NB4 (cell line): Measurements from ENCODE around the gene AMHR2.

ENCODE experiments used
- CTCF ChIP-seq: IDR thresholded peaks from one replicate; pipeline ENCODE4 v1.5.1; 2012; ENCODE audit warnings: low read depth, low read length
- MAX ChIP-seq: IDR thresholded peaks from 2 replicates; pipeline ENCODE4 v1.6.1; 2011; ENCODE audit warnings: low read depth, low read length
- MYC ChIP-seq: IDR thresholded peaks from 2 replicates; pipeline ENCODE4 v1.6.1; 2011; ENCODE audit warnings: low read depth, low read length
- POLR2A ChIP-seq: IDR thresholded peaks from 2 replicates; pipeline ENCODE4 v1.6.1; 2011; ENCODE audit warnings: mild to moderate bottlenecking; ENCODE audit not compliant: insufficient read length; ENCODE audit errors: extremely low read depth

- no peak for TF ChIP-seq CTCF
- TF ChIP-seq POLR2A, result no peak
- TF ChIP-seq MYC, result no peak
- no peak for TF ChIP-seq MAX
Measured at GRCh38 chr12:53480491-53481442, 57.1 kb downstream of the AMHR2 start.
